Neutrophil (primary cell): ENCODE data around the gene IL3RA.

Experiments
- H3K27ac ChIP-seq: fragments of 200-600 bp; sonication (generic); 2 replicates; pipeline ENCODE4 v1.5.1; 2016; ENCODE audit warnings: mild to moderate bottlenecking, moderate library complexity
- H3K27me3 ChIP-seq: fragments of 200-600 bp; sonication (generic); 2 replicates; pipeline ENCODE4 v1.6.0; 2016; ENCODE audit warnings: mild to moderate bottlenecking
- H3K36me3 ChIP-seq: fragments of 200-600 bp; sonication (generic); 2 replicates; pipeline ENCODE4 v1.5.1; 2017
- H3K4me1 ChIP-seq, 2 experiments: fragments of 200-600 bp in 1 of 2; sonication (generic) in 1 of 2; 1 replicate in 1 of 2; 2 replicates in 1 of 2; pipeline versions ENCODE4 v1.5.1 to v1.6.1; 2013 to 2016; ENCODE audit warnings: low read depth in 1 of 2, low read length in 1 of 2, mild to moderate bottlenecking in 1 of 2, moderate library complexity in 1 of 2; ENCODE audit not compliant: control insufficient read depth in 1 of 2, insufficient read depth in 1 of 2
- H3K4me3 ChIP-seq, 2 experiments: fragments of 200-600 bp in 1 of 2; sonication (generic) in 1 of 2; 1 replicate in 1 of 2; 2 replicates in 1 of 2; pipeline ENCODE4 v1.5.1; 2013 to 2016; ENCODE audit warnings: low read depth in 1 of 2, low read length in 1 of 2, mild to moderate bottlenecking in 1 of 2, moderate library complexity in 1 of 2
- H3K9me3 ChIP-seq: fragments of 200-600 bp; sonication (generic); 2 replicates; pipeline ENCODE4 v1.5.1; 2016
- CTCF ChIP-seq: fragments of 200-600 bp; sonication (generic); IDR thresholded peaks from 2 replicates; pipeline ENCODE4 v1.5.1; 2016; ENCODE audit warnings: antibody characterized with exemption

The IL3RA gene

GRCh38 chrX:1389181-1389992 is 52.8 kb downstream of the IL3RA start:
- H3K27ac ChIP-seq = no peak overlapping the region
- peaks cover 8 to 10% of the 10 kb centered on the region in 2 experiments for H3K4me1 ChIP-seq
- peaks cover 56% of the 10 kb centered on the region for H3K36me3 ChIP-seq
- H3K4me3 ChIP-seq = no peak overlapping the region
- no peak for TF ChIP-seq CTCF
- H3K9me3 ChIP-seq = no peaks in the 10 kb centered on the region
- H3K27me3 ChIP-seq = no peaks in the 10 kb centered on the region

GRCh38 chrX:1389993-1390285 is 53.4 kb downstream of the IL3RA start:
- Histone ChIP-seq H3K9me3 (no peaks in the 10 kb centered on the region), H3K4me3 (no peak overlapping the region), H3K27me3 (no peaks in the 10 kb centered on the region), H3K36me3 (peaks cover 51% of the 10 kb centered on the region), H3K27ac (no peak overlapping the region), H3K4me1 (peaks cover 8 to 10% of the 10 kb centered on the region in 2 experiments)
- no peak for TF ChIP-seq CTCF

- Histone ChIP-seq H3K36me3 (peaks cover 43% of the 10 kb centered on the region), H3K4me3 (peak overlapping the region; percentile 99 to 100), H3K27ac (peak overlapping the region; percentile 91), H3K27me3 (no peaks in the 10 kb centered on the region), H3K9me3 (no peaks in the 10 kb centered on the region), H3K4me1 (peaks cover 8 to 10% of the 10 kb centered on the region in 2 experiments)
- TF ChIP-seq CTCF = no peak
Measured at GRCh38 chrX:1390621-1391369, 54.2 kb downstream of the IL3RA start.

- H3K4me3 ChIP-seq = peak overlapping the region; percentile 99 to 100
- no peak for TF ChIP-seq CTCF
- H3K4me1 ChIP-seq = peaks cover 8 to 10% of the 10 kb centered on the region in 2 experiments
- peaks cover 42% of the 10 kb centered on the region for H3K36me3 ChIP-seq
- no peaks in the 10 kb centered on the region for H3K27me3 ChIP-seq
- peak overlapping the region; percentile 91 for H3K27ac ChIP-seq
- H3K9me3 ChIP-seq = no peaks in the 10 kb centered on the region
Measured at GRCh38 chrX:1391370-1391706, 54.8 kb downstream of the IL3RA start.

GRCh38 chrX:1391707-1392375 is 55.3 kb downstream of the IL3RA start, which contains the start of gene SLC25A6:
Gene SLC25A6, minus strand, starts transcription at chrX:1392113. Its CDS starts 104 bp downstream, at chrX:1392009.
- H3K27me3 ChIP-seq = no peaks in the 10 kb centered on the region
- peak within 1 kb of the TSS; percentile 91 for H3K27ac ChIP-seq
- no peaks in the 10 kb centered on the region for H3K9me3 ChIP-seq
- peaks cover 8 to 10% of the 10 kb centered on the region in 2 experiments for H3K4me1 ChIP-seq
- peak; percentile 61 for TF ChIP-seq CTCF
- H3K4me3 ChIP-seq = peak within 1 kb of the TSS; percentile 99 to 100
- H3K36me3 ChIP-seq = peaks cover 40% of the 10 kb centered on the region
